HepG2 (cell line): ENCODE results near the gene CHD9NB. TPM values are rescaled to one million over a fixed set of nuclear protein-coding genes. Genes with fewer than 3 reads are reported as not detected.

ENCODE experiments used
- ATAC-seq: fragments of 200-7000 bp; cut with Tn5 transposase; 3 replicates; pipeline ENCODE4 v1.9.1; 2020; ENCODE audit warnings: mild to moderate bottlenecking, moderate library complexity
- BruUV-seq: library from RNA; stranded (reverse); fragments of 400-500 nt; replicated peaks from 2 replicates; lab custom pipeline; 2021; lab: Mats Ljungman, UMichigan
- CTCF ChIA-PET: fragments of 300-600 bp; formaldehyde crosslinking; extraction: SDS; loops from one replicate; lab custom pipeline; 2021; ENCODE audit warnings: low total read pairs, inconsistent platforms, low intra/inter-chr PET ratio; lab: Yijun Ruan, JAX
- POLR2A ChIA-PET: fragments of 350-600 bp; sonication (Branson Sonifier 250); formaldehyde crosslinking; loops from one replicate; lab custom pipeline; 2020; ENCODE audit warnings: antibody characterized with exemption, inconsistent platforms; lab: Yijun Ruan, JAX
- DNase-seq: peaks from one replicate; pipeline ENCODE4 v3.0.0-alpha.2; 2015; ENCODE audit warnings: low spot score
- FAIRE-seq: peaks from 3 replicates; lab custom pipeline; 2011; peaks lifted over from hg19 to GRCh38; lab: Jason Lieb, UNC
- H2AFZ ChIP-seq: one replicate; pipeline ENCODE4 v1.6.1; 2011; ENCODE audit warnings: low read length, inconsistent platforms
- H3K27ac ChIP-seq: fragments of 300-600 bp; 3 replicates; pipeline ENCODE4 v1.8.0; 2011; ENCODE audit warnings: mixed run types, mild to moderate bottlenecking, mixed read lengths, low read length, inconsistent platforms; ENCODE audit not compliant: insufficient read depth; ENCODE audit errors: extremely low read length
- H3K27me3 ChIP-seq, 2 experiments: fragments of 200-600 bp in 1 of 2; 2 replicates in 1 of 2; 3 replicates in 1 of 2; pipeline versions ENCODE4 v1.6.0 to v1.8.0; 2011; ENCODE audit warnings: low read length in 2 of 2, mild to moderate bottlenecking in 2 of 2, moderate library complexity in 2 of 2, inconsistent platforms in 1 of 2; ENCODE audit not compliant: insufficient read depth in 2 of 2, control insufficient read depth in 1 of 2
- H3K36me3 ChIP-seq, 2 experiments: fragments of 200-600 bp in 1 of 2; replicated peaks in 1 of 2; 2 replicates in 1 of 2; 3 replicates in 1 of 2; pipeline versions ENCODE4 v1.5.1 to v1.8.0; 2011; ENCODE audit warnings: low read length in 2 of 2, inconsistent platforms in 1 of 2; ENCODE audit not compliant: insufficient read depth in 2 of 2, control insufficient read depth in 1 of 2
- H3K4me1 ChIP-seq: 2 replicates; pipeline ENCODE4 v1.5.1; 2012; ENCODE audit warnings: low read length, inconsistent platforms; ENCODE audit not compliant: insufficient read depth
- H3K4me2 ChIP-seq: 2 replicates; pipeline ENCODE4 v1.6.0; 2011; ENCODE audit warnings: low read depth, low read length, inconsistent platforms
- H3K4me3 ChIP-seq, 3 experiments: fragments of 200-600 bp in 1 of 3; sonication (generic), shearing (Covaris generic) in 1 of 3; replicated peaks in 1 of 3; 2 replicates each; pipeline ENCODE4 v1.5.1; 2011 to 2016; ENCODE audit warnings: low read length in 3 of 3, inconsistent platforms in 2 of 3, low read depth in 2 of 3, mild to moderate bottlenecking in 2 of 3, control low read depth in 1 of 3, mixed read lengths in 1 of 3; ENCODE audit not compliant: insufficient read depth in 1 of 3
- H3K79me2 ChIP-seq: one replicate; pipeline ENCODE4 v1.6.1; 2011; ENCODE audit warnings: low read length, inconsistent platforms; ENCODE audit not compliant: insufficient read depth
- H3K9ac ChIP-seq: 2 replicates; pipeline ENCODE4 v1.6.0; 2011; ENCODE audit warnings: mild to moderate bottlenecking, low read depth, low read length, inconsistent platforms; ENCODE audit not compliant: insufficient read depth
- H3K9me3 ChIP-seq: 2 replicates; pipeline ENCODE4 v1.5.1; 2012; ENCODE audit warnings: mild to moderate bottlenecking, low read length
- H4K20me1 ChIP-seq: 2 replicates; pipeline ENCODE4 v1.6.0; 2011; ENCODE audit warnings: inconsistent platforms, mild to moderate bottlenecking, low read length, moderate library complexity; ENCODE audit not compliant: insufficient read depth
- ARNTL ChIP-seq: sonication (generic); formaldehyde crosslinking; IDR thresholded peaks from 2 replicates; pipeline ENCODE4 v1.4.0; 2020; ENCODE audit warnings: mild to moderate bottlenecking, missing genetic modification reagents
- FOSL1 ChIP-seq: sonication (generic); formaldehyde crosslinking; IDR thresholded peaks from 2 replicates; pipeline ENCODE4 v1.9.0; 2021; ENCODE audit warnings: missing genetic modification reagents, borderline replicate concordance
- FOXM1 ChIP-seq: sonication (generic); formaldehyde crosslinking; IDR thresholded peaks from 2 replicates; pipeline ENCODE4 v1.5.0; 2020; ENCODE audit warnings: missing genetic modification reagents
- HNF4A ChIP-seq: sonication (generic); formaldehyde crosslinking; IDR thresholded peaks from 2 replicates; pipeline ENCODE4 v1.4.0; 2020; ENCODE audit warnings: missing genetic modification reagents
- JUN ChIP-seq: sonication (generic); formaldehyde crosslinking; IDR thresholded peaks from 2 replicates; pipeline ENCODE4 v1.4.0; 2020; ENCODE audit warnings: mild to moderate bottlenecking, missing genetic modification reagents
- KDM1A ChIP-seq: IDR thresholded peaks from 2 replicates; pipeline ENCODE4 v1.6.1; 2016; ENCODE audit warnings: missing compliant biosample characterization
- MAFF ChIP-seq: IDR thresholded peaks from 2 replicates; pipeline ENCODE4 v1.6.1; 2011; ENCODE audit warnings: low read depth, low read length, improper control_type of control experiment
- MEF2D ChIP-seq: sonication (generic); formaldehyde crosslinking; IDR thresholded peaks from 2 replicates; pipeline ENCODE4 v1.5.1; 2020; ENCODE audit warnings: mild to moderate bottlenecking, missing genetic modification reagents
- MTA1 ChIP-seq: sonication (generic); formaldehyde crosslinking; IDR thresholded peaks from 2 replicates; pipeline ENCODE4 v1.4.0; 2020; ENCODE audit warnings: missing genetic modification reagents, mild to moderate bottlenecking, borderline replicate concordance
- RORA ChIP-seq: sonication (generic); formaldehyde crosslinking; IDR thresholded peaks from 2 replicates; pipeline ENCODE4 v1.5.0; 2020; ENCODE audit warnings: mild to moderate bottlenecking, missing genetic modification reagents, moderate library complexity
- RXRB ChIP-seq: IDR thresholded peaks from 2 replicates; pipeline ENCODE4 v1.6.1; 2016; ENCODE audit warnings: borderline replicate concordance, missing genetic modification reagents, missing compliant biosample characterization
- SIN3B ChIP-seq: fragments of 150-350 bp; IDR thresholded peaks from 2 replicates; pipeline ENCODE4 v1.6.1; 2014; ENCODE audit warnings: low read length
- TCF12 ChIP-seq, 2 experiments: fragments of 450-650 bp in 1 of 2; sonication (generic) in 1 of 2; formaldehyde crosslinking in 1 of 2; IDR thresholded peaks; 2 replicates each; pipeline versions ENCODE4 v1.6.1 to v1.8.0; 2017 to 2022; ENCODE audit warnings: antibody characterized with exemption in 1 of 2, mild to moderate bottlenecking in 1 of 2, missing genetic modification reagents in 1 of 2, moderate library complexity in 1 of 2
- ZEB1 ChIP-seq: IDR thresholded peaks from 2 replicates; pipeline ENCODE4 v1.6.1; 2012; ENCODE audit warnings: mild to moderate bottlenecking, low read depth, inconsistent platforms; ENCODE audit not compliant: insufficient replicate concordance
- ZNF20 ChIP-seq: sonication (generic); formaldehyde crosslinking; IDR thresholded peaks from 2 replicates; pipeline ENCODE4 v1.4.0; 2020; ENCODE audit warnings: mild to moderate bottlenecking, moderate library complexity, missing genetic modification reagents
- ZNF678 ChIP-seq: sonication (generic); formaldehyde crosslinking; IDR thresholded peaks from 2 replicates; pipeline ENCODE4 v1.4.0; 2020; ENCODE audit warnings: mild to moderate bottlenecking, missing genetic modification reagents
- ZNF768 ChIP-seq: sonication (generic); formaldehyde crosslinking; IDR thresholded peaks from 2 replicates; pipeline ENCODE4 v1.4.0; 2020; ENCODE audit warnings: missing genetic modification reagents
- ZNF891 ChIP-seq: sonication (generic); formaldehyde crosslinking; IDR thresholded peaks from 2 replicates; pipeline ENCODE4 v1.5.0; 2020; ENCODE audit warnings: mild to moderate bottlenecking, missing genetic modification reagents
- WGBS: methylation state at CpG from one replicate; pipeline ENCODE4 v1.1.6; 2017; ENCODE audit warnings: low lambda C conversion rate; 5-methylcytosine and 5-hydroxymethylcytosine counted together
- in situ Hi-C: cut with HindIII; loops from 2 replicates; pipeline ENCODE4 v1.10.0; 2017; ENCODE audit warnings: low pct_unique_long_range_greater_than_20kb; ENCODE audit not compliant: extremely low pct_ligation_motif_present
- intact Hi-C: fragments of 100-400 bp; cut with micrococcal nuclease; formaldehyde crosslinking; loops from one replicate; pipeline ENCODE4 v1.10.0; 2022; ENCODE audit not compliant: unreplicated experiment
- polyA plus RNA-seq, 8 experiments: library from polyadenylated mRNA; depleted of rRNA in 3 of 8; stranded (reverse) in 7 of 8; unstranded in 1 of 8; fragments of >200 nt; fragmentation: Illumina TruSeq in 4 of 8; extraction: Trizol in 4 of 8; gene quantifications; 2 replicates each; pipeline versions ENCODE4 v1.2.1 to v1.2.3, GENCODE V29; 2011 to 2016; ENCODE audit warnings: low read depth in 4 of 8, missing spikeins in 1 of 8, mixed read lengths in 1 of 8; ENCODE audit not compliant: insufficient read depth in 1 of 8
- total RNA-seq, 5 experiments: library from RNA; depleted of rRNA; stranded (reverse); fragments of >200 nt; fragmentation: Illumina TruSeq; extraction: Trizol; gene quantifications; 2 replicates each; pipeline ENCODE4 v1.2.3, GENCODE V29; 2016; ENCODE audit warnings: low read depth in 1 of 5
- TF ChIP-seq, protein P1 (sequence below): sonication (generic); formaldehyde crosslinking; IDR thresholded peaks from 2 replicates; pipeline ENCODE4 v1.4.0; 2020; ENCODE audit warnings: mild to moderate bottlenecking, missing genetic modification reagents
- TF ChIP-seq, protein P2 (sequence below): sonication (generic); formaldehyde crosslinking; IDR thresholded peaks from 2 replicates; pipeline ENCODE4 v1.8.1; 2023; ENCODE audit warnings: mild to moderate bottlenecking, missing genetic modification reagents, borderline replicate concordance
- TF ChIP-seq, protein P3 (sequence below): sonication (generic); formaldehyde crosslinking; IDR thresholded peaks from 2 replicates; pipeline ENCODE4 v1.4.0; 2020; ENCODE audit warnings: missing genetic modification reagents, low read depth, mild to moderate bottlenecking, borderline replicate concordance
- TF ChIP-seq, protein P4 (sequence below): IDR thresholded peaks from 2 replicates; pipeline ENCODE4 v1.6.1; 2018; ENCODE audit warnings: missing genetic modification reagents, mild to moderate bottlenecking, missing compliant biosample characterization

CHD9NB gene
- total and polyA plus RNA-seq, 2 of the 13 experiments (the other 11 are each of a cell fraction or from before 2014, with no cell fraction given): 0.17 to 0.18 TPM

DNA sequence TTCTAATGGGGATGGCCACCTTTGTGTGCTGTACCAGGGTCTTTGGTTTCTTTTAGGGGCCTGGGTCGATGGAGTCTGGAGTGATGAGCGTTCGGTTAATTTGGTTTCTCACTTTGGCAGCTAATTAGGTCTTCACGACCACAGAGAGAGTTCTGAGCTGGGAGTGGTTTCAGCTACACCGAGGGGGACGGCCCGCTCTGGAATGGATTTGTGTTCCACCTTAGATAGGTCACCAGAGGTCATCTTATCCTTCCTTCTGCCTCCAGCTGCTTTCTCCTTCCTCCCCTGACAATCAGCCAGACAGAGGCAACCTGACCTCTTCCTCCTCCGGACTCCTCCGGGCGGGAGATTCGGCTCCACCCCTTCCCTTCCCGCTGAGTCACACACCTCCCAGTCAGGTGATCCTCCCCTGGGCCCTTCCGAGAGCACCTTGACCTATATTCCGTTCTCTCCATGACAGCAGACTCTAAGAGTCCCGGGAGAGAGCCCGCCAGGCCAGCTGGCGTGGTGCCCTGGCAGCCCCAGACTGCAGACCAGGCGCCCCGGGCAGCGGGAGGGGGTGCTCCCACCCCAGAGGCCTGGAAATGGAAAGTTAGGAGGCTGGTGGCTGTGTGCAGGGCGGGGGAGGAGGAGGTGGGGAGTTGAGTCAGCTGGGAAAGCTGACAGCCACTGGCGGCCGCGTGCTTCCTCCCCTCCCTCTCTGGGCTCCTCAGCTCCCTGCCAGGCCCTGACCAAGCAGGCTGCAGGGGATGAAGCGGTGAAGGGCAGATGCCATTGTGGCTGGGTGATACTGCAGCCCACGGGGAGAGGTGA lies 46.8 kb upstream of the CHD9NB start:
- in situ Hi-C loops (no loop called here), intact Hi-C loops (loop anchor here (1.0 kb wide), 3 partner anchors 21 to 44 kb away; no protein-coding TSS in a partner anchor)
- peak overlapping the region; percentile 93 for H3K4me2 ChIP-seq
- H3K79me2 ChIP-seq: peaks cover 18% of the 10 kb centered on the region
- ChIA-PET CTCF (no interaction called here), POLR2A (interaction anchor here (0.9 to 3.2 kb wide), 10 partner anchors 9 to 51 kb away, joined by 3 to 35 read pairs (median 4); partner anchors contain the start of genes CHD9 and CHD9NB)
- H3K36me3 ChIP-seq: no peaks in the 10 kb centered on the region
- no peaks in the 10 kb centered on the region for H3K9me3 ChIP-seq
- peaks cover 4% of the 10 kb centered on the region; the same call in 1 of the 2 replicates for H4K20me1 ChIP-seq
- peak; percentile 88 for DNase-seq
- FAIRE-seq: peak; percentile 92
- peaks cover 41% of the 10 kb centered on the region for H3K4me1 ChIP-seq
- peak overlapping the region; percentile 78 for H3K27ac ChIP-seq
- peak overlapping the region; percentile 74 for H3K9ac ChIP-seq
- peak overlapping the region; percentile 57 to 74 (median 67) for H3K4me3 ChIP-seq
- H3K27me3 ChIP-seq: no peaks in the 10 kb centered on the region; a peak in 1 of 5 replicates
- 6% methylated on average over 16 of the region's 26 CpGs for WGBS
- no peak overlapping the region for H2AFZ ChIP-seq
- peak; percentile 94 for ATAC-seq
- no TSS peak for BruUV-seq
- TF ChIP-seq, protein P1, sequence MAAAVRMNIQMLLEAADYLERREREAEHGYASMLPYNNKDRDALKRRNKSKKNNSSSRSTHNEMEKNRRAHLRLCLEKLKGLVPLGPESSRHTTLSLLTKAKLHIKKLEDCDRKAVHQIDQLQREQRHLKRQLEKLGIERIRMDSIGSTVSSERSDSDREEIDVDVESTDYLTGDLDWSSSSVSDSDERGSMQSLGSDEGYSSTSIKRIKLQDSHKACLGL (CRISPR knock-in tag): peak; percentile 80; the same call in 1 of the 2 replicates
- TF ChIP-seq KDM1A: no peak
- peak; percentile 39; the same call in 1 of the 2 replicates for TF ChIP-seq JUN (CRISPR knock-in tag)
- peak; percentile 73; the same call in 1 of the 2 replicates for TF ChIP-seq MEF2D (CRISPR knock-in tag)
- TF ChIP-seq FOXM1 (CRISPR knock-in tag): no peak
- peak; percentile 67; the same call in 1 of the 2 replicates for TF ChIP-seq ZNF891 (CRISPR knock-in tag)
- 0 out of 2 replicates have a peak, but pooled peaks have one; percentile 29 for TF ChIP-seq HNF4A (CRISPR knock-in tag)
- TF ChIP-seq RXRB (CRISPR knock-in tag): peak; percentile 89
- TF ChIP-seq ZNF768 (CRISPR knock-in tag): peak; percentile 88
- peak; percentile 65; the same call in 1 of the 2 replicates for TF ChIP-seq ARNTL (CRISPR knock-in tag)
- TF ChIP-seq ZNF20 (CRISPR knock-in tag): no peak
- TF ChIP-seq, protein P2, sequence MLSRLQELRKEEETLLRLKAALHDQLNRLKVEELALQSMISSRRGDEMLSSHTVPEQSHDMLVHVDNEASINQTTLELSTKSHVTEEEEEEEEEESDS (CRISPR knock-in tag): no peak
- TF ChIP-seq MAFF: peak; percentile 9; the same call in 1 of the 2 replicates
- TF ChIP-seq ZNF678 (CRISPR knock-in tag): no peak
- TF ChIP-seq SIN3B: no peak
- peak; percentile 12; the same call in 1 of the 2 replicates for TF ChIP-seq RORA (CRISPR knock-in tag)
- TF ChIP-seq TCF12 (IDR thresholded peaks at IDR 0.05): no peak
- peak; percentile 60 for TF ChIP-seq TCF12 (CRISPR knock-in tag; IDR thresholded peaks at IDR 0.05)
- peak; percentile 88 for TF ChIP-seq ZEB1
- TF ChIP-seq MTA1 (CRISPR knock-in tag): peak; percentile 66; the same call in 1 of the 2 replicates
- peak; percentile 75 for TF ChIP-seq FOSL1 (CRISPR knock-in tag)
- TF ChIP-seq, protein P3, sequence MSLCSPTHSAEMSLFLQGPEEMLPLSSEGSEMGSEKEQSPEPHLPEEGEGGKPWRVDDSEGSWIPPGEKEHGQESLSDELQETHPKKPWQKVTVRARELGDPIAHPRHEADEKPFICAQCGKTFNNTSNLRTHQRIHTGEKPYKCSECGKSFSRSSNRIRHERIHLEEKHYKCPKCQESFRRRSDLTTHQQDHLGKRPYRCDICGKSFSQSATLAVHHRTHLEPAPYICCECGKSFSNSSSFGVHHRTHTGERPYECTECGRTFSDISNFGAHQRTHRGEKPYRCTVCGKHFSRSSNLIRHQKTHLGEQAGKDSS (CRISPR knock-in tag): peak; percentile 57; the same call in 1 of the 2 replicates
- TF ChIP-seq, protein P4, sequence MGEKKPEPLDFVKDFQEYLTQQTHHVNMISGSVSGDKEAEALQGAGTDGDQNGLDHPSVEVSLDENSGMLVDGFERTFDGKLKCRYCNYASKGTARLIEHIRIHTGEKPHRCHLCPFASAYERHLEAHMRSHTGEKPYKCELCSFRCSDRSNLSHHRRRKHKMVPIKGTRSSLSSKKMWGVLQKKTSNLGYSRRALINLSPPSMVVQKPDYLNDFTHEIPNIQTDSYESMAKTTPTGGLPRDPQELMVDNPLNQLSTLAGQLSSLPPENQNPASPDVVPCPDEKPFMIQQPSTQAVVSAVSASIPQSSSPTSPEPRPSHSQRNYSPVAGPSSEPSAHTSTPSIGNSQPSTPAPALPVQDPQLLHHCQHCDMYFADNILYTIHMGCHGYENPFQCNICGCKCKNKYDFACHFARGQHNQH (CRISPR knock-in tag): peak; percentile 63
